Panc1 (cell line): ENCODE data around the gene CTSK.
"Not testable (repeated sequence)": the region's sequence is repeated elsewhere in the genome, so short reads cannot be mapped to it uniquely, and the experiment has no call there.

Experiments
- CTCF ChIP-seq: fragments of 450-650 bp; IDR thresholded peaks from 2 replicates; pipeline ENCODE4 v1.5.1; 2017; ENCODE audit warnings: mild to moderate bottlenecking
- POLR2AphosphoS5 ChIP-seq: IDR thresholded peaks from 2 replicates; pipeline ENCODE4 v1.6.1; 2012; ENCODE audit warnings: mild to moderate bottlenecking, low read depth, low read length, moderate library complexity

- TF ChIP-seq CTCF, POLR2AphosphoS5: not testable (repeated sequence)
Measured at GRCh38 chr1:150765977-150766301, 42.1 kb downstream of the CTSK start.
